HepG2 (cell line): Measurements from ENCODE around the gene PSMC3IP. TPM values are rescaled to one million over a fixed set of nuclear protein-coding genes. Genes with fewer than 3 reads are reported as not detected.

Source experiments
- CC2D1A ChIP-seq: sonication (generic); formaldehyde crosslinking; IDR thresholded peaks from 2 replicates; pipeline ENCODE4 v1.8.1; 2023; ENCODE audit warnings: mild to moderate bottlenecking, missing genetic modification reagents
- CCDC6 ChIP-seq: sonication (generic); formaldehyde crosslinking; IDR thresholded peaks from 2 replicates; pipeline ENCODE4 v1.8.1; 2022; ENCODE audit warnings: mild to moderate bottlenecking, missing genetic modification reagents, moderate library complexity
- CEBPZ ChIP-seq: IDR thresholded peaks from 2 replicates; pipeline ENCODE4 v1.6.1; 2012; ENCODE audit warnings: low read length, improper control_type of control experiment
- EEA1 ChIP-seq: sonication (generic); formaldehyde crosslinking; IDR thresholded peaks from 2 replicates; pipeline ENCODE4 v1.5.1; 2020; ENCODE audit warnings: mild to moderate bottlenecking, missing genetic modification reagents, borderline replicate concordance
- HNF1A ChIP-seq, 2 experiments: sonication (generic) in 1 of 2; formaldehyde crosslinking in 1 of 2; IDR thresholded peaks; 2 replicates each; pipeline versions ENCODE4 v1.4.0 to v1.6.1; 2016 to 2020; ENCODE audit warnings: borderline replicate concordance in 1 of 2, low read depth in 1 of 2, mild to moderate bottlenecking in 1 of 2, missing genetic modification reagents in 1 of 2
- ISX ChIP-seq: sonication (generic); formaldehyde crosslinking; conservative IDR thresholded peaks from 2 replicates; pipeline ENCODE4 v1.5.0; 2020; ENCODE audit warnings: missing genetic modification reagents
- MLX ChIP-seq: IDR thresholded peaks from 2 replicates; pipeline ENCODE4 v1.6.1; 2016
- RNF2 ChIP-seq: fragments of 450-650 bp; conservative IDR thresholded peaks from 2 replicates; pipeline ENCODE4 v1.6.1; 2016; ENCODE audit warnings: low read depth
- SNAPC2 ChIP-seq: sonication (generic); formaldehyde crosslinking; IDR thresholded peaks from 2 replicates; pipeline ENCODE4 v1.8.1; 2022; ENCODE audit warnings: mild to moderate bottlenecking, missing genetic modification reagents
- SP2 ChIP-seq: sonication (generic); formaldehyde crosslinking; IDR thresholded peaks from 2 replicates; pipeline ENCODE4 v1.5.1; 2020; ENCODE audit warnings: mild to moderate bottlenecking, missing genetic modification reagents
- TGIF2 ChIP-seq: IDR thresholded peaks from 2 replicates; pipeline ENCODE4 v1.6.1; 2016; ENCODE audit warnings: control low read depth, missing compliant biosample characterization
- U2AF1 ChIP-seq: fragments of 200-400 bp; formaldehyde crosslinking; optimal IDR thresholded peaks from 2 replicates; pipeline ENCODE3; 2017; ENCODE audit warnings: mild to moderate bottlenecking, low read depth, low read length
- ZIK1 ChIP-seq: sonication (generic); formaldehyde crosslinking; IDR thresholded peaks from 2 replicates; pipeline ENCODE4 v1.5.0; 2020; ENCODE audit warnings: mild to moderate bottlenecking, low read depth, missing genetic modification reagents, borderline replicate concordance
- ZNF367 ChIP-seq: sonication (generic); formaldehyde crosslinking; IDR thresholded peaks from 2 replicates; pipeline ENCODE4 v1.4.0; 2020; ENCODE audit warnings: missing genetic modification reagents, borderline replicate concordance
- ZNF431 ChIP-seq: sonication (generic); formaldehyde crosslinking; IDR thresholded peaks from 2 replicates; pipeline ENCODE4 v1.9.0; 2022; ENCODE audit warnings: missing genetic modification reagents, low read depth, mild to moderate bottlenecking, borderline replicate concordance
- ZNF589 ChIP-seq: sonication (generic); formaldehyde crosslinking; conservative IDR thresholded peaks from 2 replicates; pipeline ENCODE4 v1.8.0; 2022; ENCODE audit warnings: mild to moderate bottlenecking, moderate library complexity, missing genetic modification reagents
- ZNF644 ChIP-seq: IDR thresholded peaks from 2 replicates; pipeline ENCODE4 v1.6.1; 2016; ENCODE audit warnings: low read depth
- ZNF740 ChIP-seq: sonication (generic); formaldehyde crosslinking; IDR thresholded peaks from 2 replicates; pipeline ENCODE4 v1.4.0; 2020; ENCODE audit warnings: missing genetic modification reagents
- ZNF792 ChIP-seq: IDR thresholded peaks from 2 replicates; pipeline ENCODE4 v1.6.1; 2016
- polyA plus RNA-seq, 8 experiments: library from polyadenylated mRNA; depleted of rRNA in 3 of 8; stranded (reverse) in 7 of 8; unstranded in 1 of 8; fragments of >200 nt; fragmentation: Illumina TruSeq in 4 of 8; extraction: Trizol in 4 of 8; gene quantifications; 2 replicates each; pipeline versions ENCODE4 v1.2.1 to v1.2.3, GENCODE V29; 2011 to 2016; ENCODE audit warnings: low read depth in 4 of 8, missing spikeins in 1 of 8, mixed read lengths in 1 of 8; ENCODE audit not compliant: insufficient read depth in 1 of 8
- total RNA-seq, 5 experiments: library from RNA; depleted of rRNA; stranded (reverse); fragments of >200 nt; fragmentation: Illumina TruSeq; extraction: Trizol; gene quantifications; 2 replicates each; pipeline ENCODE4 v1.2.3, GENCODE V29; 2016; ENCODE audit warnings: low read depth in 1 of 5
- TF ChIP-seq, protein P1 (sequence below): sonication (generic); formaldehyde crosslinking; IDR thresholded peaks from 2 replicates; pipeline ENCODE4 v1.4.0; 2020; ENCODE audit warnings: mild to moderate bottlenecking, low read depth, missing genetic modification reagents

PSMC3IP gene
- total and polyA plus RNA-seq, 2 of the 13 experiments (the other 11 are each of a cell fraction or from before 2014, with no cell fraction given), result 6.5 to 22.4 TPM

GRCh38 chr17:42608305-42609181 lies 31.0 kb upstream of the PSMC3IP start (continued):
- TF ChIP-seq HNF1A (IDR thresholded peaks at IDR 0.05; ENCODE audit: low read depth) (no peak), HNF1A (CRISPR knock-in tag; IDR thresholded peaks at IDR 0.05; ENCODE audit: borderline replicate concordance) (no peak), U2AF1 (no peak), ZNF644 (CRISPR knock-in tag) (no peak), ISX (CRISPR knock-in tag) (no peak), ZNF589 (CRISPR knock-in tag) (no peak), CEBPZ (no peak), RNF2 (no peak), EEA1 (CRISPR knock-in tag) (no peak), CCDC6 (CRISPR knock-in tag) (no peak), MLX (no peak), ZNF792 (CRISPR knock-in tag) (no peak), SP2 (CRISPR knock-in tag) (no peak), TGIF2 (no peak), CC2D1A (CRISPR knock-in tag) (no peak), ZIK1 (CRISPR knock-in tag) (no peak), SNAPC2 (CRISPR knock-in tag) (0 out of 2 replicates have a peak, but pooled peaks have one; percentile 49), ZNF367 (CRISPR knock-in tag) (no peak), ZNF740 (CRISPR knock-in tag) (no peak), ZNF431 (CRISPR knock-in tag) (no peak; the same call in 1 of the 2 replicates)
- TF ChIP-seq, protein P1, sequence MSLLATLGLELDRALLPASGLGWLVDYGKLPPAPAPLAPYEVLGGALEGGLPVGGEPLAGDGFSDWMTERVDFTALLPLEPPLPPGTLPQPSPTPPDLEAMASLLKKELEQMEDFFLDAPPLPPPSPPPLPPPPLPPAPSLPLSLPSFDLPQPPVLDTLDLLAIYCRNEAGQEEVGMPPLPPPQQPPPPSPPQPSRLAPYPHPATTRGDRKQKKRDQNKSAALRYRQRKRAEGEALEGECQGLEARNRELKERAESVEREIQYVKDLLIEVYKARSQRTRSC (CRISPR knock-in tag), result no peak
